ENCODE results near the gene IFT57.

Gene IFT57

DNA sequence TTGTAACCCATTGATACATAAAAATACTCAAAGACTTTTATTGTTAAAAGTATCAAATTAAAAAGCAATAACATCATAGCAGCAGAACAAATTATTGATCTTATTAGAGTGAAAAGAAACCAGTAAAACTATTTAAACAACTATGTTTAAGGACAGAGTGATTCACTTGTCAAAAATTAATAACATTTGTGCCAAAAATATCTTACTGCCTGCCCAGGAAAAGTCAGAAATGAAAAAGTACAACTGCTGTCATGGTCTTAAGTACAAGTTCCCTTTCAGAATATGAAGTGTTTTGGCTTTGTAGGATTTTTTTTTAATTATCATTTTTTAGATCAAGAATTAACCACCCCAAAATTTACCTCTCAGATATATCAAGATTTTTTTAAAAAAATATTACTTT lies 3.4 kb downstream of the IFT57 start:
- Histone ChIP-seq H3K27me3 (ENCODE audit: control insufficient read depth, insufficient read depth, low read length) (no peaks in the 10 kb centered on the region), H3K9ac (ENCODE audit: low read depth, low read length) (no peak overlapping the region), H3K27ac (ENCODE audit: low read depth, low read length) (no peak overlapping the region), H3K9me3 (ENCODE audit: control insufficient read depth, insufficient read depth, low read length) (no peaks in the 10 kb centered on the region), H3K4me1 (ENCODE audit: control insufficient read depth, insufficient read depth, low read length) (peaks cover 16% of the 10 kb centered on the region), H3K36me3 (ENCODE audit: control insufficient read depth, insufficient read depth, low read length) (peaks cover 5% of the 10 kb centered on the region; the same call in 1 of the 2 replicates), H3K4me3 (ENCODE audit: low read depth, low read length) (no peak overlapping the region)

DNA sequence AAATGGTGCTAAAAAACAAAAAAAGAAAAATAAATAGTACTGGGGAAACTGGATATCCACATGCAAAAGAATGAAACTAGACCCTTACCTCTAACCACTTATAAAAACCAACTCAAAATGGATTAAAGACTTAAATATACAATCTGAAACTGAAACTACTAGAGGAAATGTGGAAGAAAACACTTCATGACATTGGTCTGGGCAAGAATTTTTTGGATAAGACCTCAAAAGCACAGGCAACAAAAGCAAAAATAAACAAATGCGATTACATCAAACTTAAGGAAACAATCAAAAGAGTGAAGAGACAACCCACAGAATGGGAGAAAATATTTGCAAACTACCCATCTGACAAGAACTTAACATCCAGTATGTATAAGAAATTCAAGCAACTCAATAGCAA lies 6.4 kb downstream of the IFT57 start:
- Histone ChIP-seq H3K9ac (ENCODE audit: low read depth, low read length) (no peak overlapping the region), H3K4me1 (ENCODE audit: control insufficient read depth, insufficient read depth, low read length) (peaks cover 1% of the 10 kb centered on the region; the same call in 1 of the 2 replicates), H3K9me3 (ENCODE audit: control insufficient read depth, insufficient read depth, low read length) (no peaks in the 10 kb centered on the region), H3K4me3 (ENCODE audit: low read depth, low read length) (no peak overlapping the region), H3K27ac (ENCODE audit: low read depth, low read length) (no peak overlapping the region), H3K36me3 (ENCODE audit: control insufficient read depth, insufficient read depth, low read length) (peaks cover 9% of the 10 kb centered on the region; the same call in 1 of the 2 replicates), H3K27me3 (ENCODE audit: control insufficient read depth, insufficient read depth, low read length) (no peaks in the 10 kb centered on the region)

DNA sequence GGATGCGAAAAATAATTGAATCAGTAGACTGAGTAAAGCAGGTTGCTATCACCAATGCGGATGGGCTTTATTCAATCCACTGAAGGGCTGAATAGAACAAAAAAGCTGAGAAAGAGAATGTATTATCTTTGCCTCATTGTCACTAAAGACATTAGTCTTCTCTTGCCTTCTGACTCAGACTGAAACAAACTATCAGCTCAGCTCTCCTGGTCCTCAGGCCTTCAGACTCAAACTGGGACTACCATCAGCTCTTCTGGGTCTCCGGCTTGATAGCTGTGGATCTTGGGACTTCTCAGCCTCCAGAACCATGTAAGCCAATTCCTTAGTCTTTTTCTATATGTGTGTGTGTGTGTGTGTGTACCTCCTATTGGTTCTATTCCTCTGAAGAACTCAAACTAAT lies 12.6 kb downstream of the IFT57 start:
- no peaks in the 10 kb centered on the region for H3K27me3 ChIP-seq (ENCODE audit: control insufficient read depth, insufficient read depth, low read length)
- H3K4me3 ChIP-seq (ENCODE audit: low read depth, low read length) = no peak overlapping the region
- H3K9me3 ChIP-seq (ENCODE audit: control insufficient read depth, insufficient read depth, low read length) = no peaks in the 10 kb centered on the region
- H3K9ac ChIP-seq (ENCODE audit: low read depth, low read length) = no peak overlapping the region
- H3K27ac ChIP-seq (ENCODE audit: low read depth, low read length) = no peak overlapping the region
- H3K36me3 ChIP-seq (ENCODE audit: control insufficient read depth, insufficient read depth, low read length) = 0 out of 2 replicates have a peak, but pooled peaks cover 5% of the 10 kb centered on the region
- no peaks in the 10 kb centered on the region for H3K4me1 ChIP-seq (ENCODE audit: control insufficient read depth, insufficient read depth, low read length)

DNA sequence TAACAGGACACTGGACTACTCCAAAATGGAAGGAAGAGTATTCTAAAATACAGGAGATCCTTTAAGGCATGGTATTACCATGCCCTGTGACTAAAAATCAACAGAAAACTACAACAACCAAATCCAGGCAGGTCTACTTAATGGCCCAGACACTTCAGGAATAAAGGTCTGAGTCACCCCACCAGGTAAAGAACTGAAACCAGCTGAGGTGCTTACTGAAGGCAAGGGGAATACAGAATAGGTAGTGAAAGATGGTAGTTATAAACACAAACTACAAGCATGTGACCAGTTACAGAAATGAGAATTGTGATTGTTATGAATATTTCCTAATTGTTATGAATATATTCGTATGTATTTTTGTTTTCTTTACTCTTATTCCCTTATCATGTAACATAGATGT lies 13.4 kb downstream of the IFT57 start:
- H3K4me3 ChIP-seq (ENCODE audit: low read depth, low read length) = no peak overlapping the region
- H3K27me3 ChIP-seq (ENCODE audit: control insufficient read depth, insufficient read depth, low read length) = no peaks in the 10 kb centered on the region
- H3K27ac ChIP-seq (ENCODE audit: low read depth, low read length) = no peak overlapping the region
- H3K9ac ChIP-seq (ENCODE audit: low read depth, low read length) = no peak overlapping the region
- no peaks in the 10 kb centered on the region for H3K9me3 ChIP-seq (ENCODE audit: control insufficient read depth, insufficient read depth, low read length)
- 0 out of 2 replicates have a peak, but pooled peaks cover 5% of the 10 kb centered on the region for H3K36me3 ChIP-seq (ENCODE audit: control insufficient read depth, insufficient read depth, low read length)
- H3K4me1 ChIP-seq (ENCODE audit: control insufficient read depth, insufficient read depth, low read length) = no peaks in the 10 kb centered on the region

DNA sequence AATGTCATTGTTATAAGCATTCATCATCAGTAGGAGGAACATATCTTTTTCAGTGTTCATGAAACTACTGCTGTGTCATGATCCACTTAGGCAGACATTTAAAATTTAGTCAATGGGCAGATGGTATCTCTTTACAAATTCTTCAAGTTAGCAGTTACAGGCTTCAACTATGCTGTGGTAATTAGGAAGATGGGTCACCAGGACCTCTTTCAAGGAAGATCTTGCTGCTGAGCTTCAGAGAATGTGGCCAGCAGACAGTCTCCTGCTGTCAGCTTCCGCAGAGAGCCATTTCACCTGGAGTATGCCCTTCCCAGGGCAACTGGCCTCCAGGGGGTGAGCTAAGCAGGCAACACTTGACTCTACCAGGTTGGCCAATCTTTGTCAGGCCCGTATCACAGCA lies 19.4 kb downstream of the IFT57 start:
- no peaks in the 10 kb centered on the region for H3K36me3 ChIP-seq (ENCODE audit: control insufficient read depth, insufficient read depth, low read length)
- H3K9me3 ChIP-seq (ENCODE audit: control insufficient read depth, insufficient read depth, low read length) = no peaks in the 10 kb centered on the region
- H3K27ac ChIP-seq (ENCODE audit: low read depth, low read length) = no peak overlapping the region
- H3K4me1 ChIP-seq (ENCODE audit: control insufficient read depth, insufficient read depth, low read length) = 0 out of 2 replicates have a peak, but pooled peaks cover 3% of the 10 kb centered on the region
- no peak overlapping the region for H3K9ac ChIP-seq (ENCODE audit: low read depth, low read length)
- no peak overlapping the region for H3K4me3 ChIP-seq (ENCODE audit: low read depth, low read length)
- no peaks in the 10 kb centered on the region for H3K27me3 ChIP-seq (ENCODE audit: control insufficient read depth, insufficient read depth, low read length)

DNA sequence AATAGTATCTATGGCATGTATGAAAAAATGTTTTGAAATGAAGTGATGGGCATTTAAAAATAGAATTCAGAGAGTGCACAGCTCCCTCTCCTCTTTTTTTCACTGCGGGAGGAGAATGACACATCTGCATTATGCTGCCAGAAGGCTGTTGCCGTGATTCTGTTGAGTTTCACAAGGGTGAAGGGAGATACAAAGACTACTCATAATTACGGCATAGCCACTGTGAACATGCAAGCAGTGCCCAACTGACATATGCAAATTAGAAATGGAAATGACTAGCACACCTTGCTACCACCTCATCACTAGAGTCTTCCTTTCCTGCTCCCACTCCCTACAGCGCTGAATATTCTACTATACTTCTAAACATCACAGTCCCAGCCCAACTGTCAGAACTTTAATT lies 20.1 kb downstream of the IFT57 start:
- H3K9me3 ChIP-seq (ENCODE audit: control insufficient read depth, insufficient read depth, low read length) = no peaks in the 10 kb centered on the region
- H3K36me3 ChIP-seq (ENCODE audit: control insufficient read depth, insufficient read depth, low read length) = no peaks in the 10 kb centered on the region
- no peak overlapping the region for H3K4me3 ChIP-seq (ENCODE audit: low read depth, low read length)
- H3K27me3 ChIP-seq (ENCODE audit: control insufficient read depth, insufficient read depth, low read length) = no peaks in the 10 kb centered on the region
- H3K4me1 ChIP-seq (ENCODE audit: control insufficient read depth, insufficient read depth, low read length) = 0 out of 2 replicates have a peak, but pooled peaks cover 3% of the 10 kb centered on the region
- H3K27ac ChIP-seq (ENCODE audit: low read depth, low read length) = no peak overlapping the region
- no peak overlapping the region for H3K9ac ChIP-seq (ENCODE audit: low read depth, low read length)

DNA sequence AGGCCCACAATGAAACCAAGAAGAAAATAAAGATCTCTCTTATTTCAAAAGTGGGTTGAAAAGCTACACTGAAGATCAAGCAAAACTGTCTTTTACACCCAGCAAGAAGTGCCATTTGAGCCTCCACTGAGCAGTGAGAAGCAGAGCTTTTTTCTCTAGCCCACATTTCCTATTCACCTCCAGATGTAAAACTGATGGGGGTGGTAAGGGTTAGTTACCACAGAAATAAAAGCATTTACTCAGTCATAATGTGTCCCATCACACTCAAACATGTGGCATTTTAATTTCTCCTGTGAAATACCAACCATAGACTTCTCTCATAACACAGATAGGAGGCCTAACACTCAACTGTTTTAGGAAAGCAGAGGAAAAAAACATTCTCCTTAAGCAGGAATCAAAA lies 21.0 kb downstream of the IFT57 start:
- H3K4me1 ChIP-seq (ENCODE audit: control insufficient read depth, insufficient read depth, low read length) = 0 out of 2 replicates have a peak, but pooled peaks cover 3% of the 10 kb centered on the region
- no peak overlapping the region for H3K9ac ChIP-seq (ENCODE audit: low read depth, low read length)
- no peaks in the 10 kb centered on the region for H3K36me3 ChIP-seq (ENCODE audit: control insufficient read depth, insufficient read depth, low read length)
- H3K4me3 ChIP-seq (ENCODE audit: low read depth, low read length) = no peak overlapping the region
- H3K27ac ChIP-seq (ENCODE audit: low read depth, low read length) = no peak overlapping the region
- H3K9me3 ChIP-seq (ENCODE audit: control insufficient read depth, insufficient read depth, low read length) = no peaks in the 10 kb centered on the region
- no peaks in the 10 kb centered on the region for H3K27me3 ChIP-seq (ENCODE audit: control insufficient read depth, insufficient read depth, low read length)

DNA sequence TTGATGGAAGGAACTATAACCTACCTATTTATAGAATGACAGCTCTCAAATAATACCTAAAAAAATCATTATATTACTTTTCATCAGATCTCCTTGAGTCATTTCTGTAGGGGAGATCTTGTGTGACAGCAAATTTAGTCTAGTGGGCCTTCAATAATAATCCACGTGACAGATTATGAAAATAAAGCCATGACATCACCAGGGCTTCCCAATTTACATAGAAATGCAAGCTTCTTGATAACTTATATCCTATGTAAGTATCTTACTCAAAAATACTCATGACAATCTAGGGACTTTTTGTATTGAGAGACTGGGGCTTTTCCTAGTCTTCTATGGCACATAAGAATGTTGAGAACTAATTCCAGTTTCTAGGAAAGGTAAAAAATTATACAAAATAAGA lies 21.6 kb downstream of the IFT57 start:
- H3K36me3 ChIP-seq (ENCODE audit: control insufficient read depth, insufficient read depth, low read length) = no peaks in the 10 kb centered on the region
- H3K27ac ChIP-seq (ENCODE audit: low read depth, low read length) = no peak overlapping the region
- H3K9me3 ChIP-seq (ENCODE audit: control insufficient read depth, insufficient read depth, low read length) = no peaks in the 10 kb centered on the region
- H3K4me3 ChIP-seq (ENCODE audit: low read depth, low read length) = no peak overlapping the region
- 0 out of 2 replicates have a peak, but pooled peaks cover 3% of the 10 kb centered on the region for H3K4me1 ChIP-seq (ENCODE audit: control insufficient read depth, insufficient read depth, low read length)
- no peak overlapping the region for H3K9ac ChIP-seq (ENCODE audit: low read depth, low read length)
- H3K27me3 ChIP-seq (ENCODE audit: control insufficient read depth, insufficient read depth, low read length) = no peaks in the 10 kb centered on the region

DNA sequence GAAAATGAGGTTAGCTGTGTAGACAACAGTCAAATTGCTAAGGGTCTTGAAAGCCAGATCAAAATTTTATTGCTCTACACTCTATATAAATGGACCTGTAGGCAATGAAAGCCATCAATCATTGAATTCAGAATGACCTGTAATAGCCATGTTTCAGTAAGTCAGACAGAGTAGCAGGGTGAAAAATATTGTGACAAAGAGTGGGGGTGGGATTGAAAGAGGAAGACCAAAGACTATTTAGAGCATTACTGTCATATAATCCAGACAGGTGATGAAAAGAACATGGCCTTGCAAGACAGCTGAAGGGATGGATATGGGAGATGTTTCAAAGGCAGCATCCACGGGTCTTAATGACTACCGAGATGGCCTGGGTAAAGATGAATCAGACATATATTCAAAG lies 22.2 kb downstream of the IFT57 start:
- no peak overlapping the region for H3K27ac ChIP-seq (ENCODE audit: low read depth, low read length)
- H3K27me3 ChIP-seq (ENCODE audit: control insufficient read depth, insufficient read depth, low read length) = no peaks in the 10 kb centered on the region
- no peaks in the 10 kb centered on the region for H3K36me3 ChIP-seq (ENCODE audit: control insufficient read depth, insufficient read depth, low read length)
- no peak overlapping the region for H3K4me3 ChIP-seq (ENCODE audit: low read depth, low read length)
- H3K4me1 ChIP-seq (ENCODE audit: control insufficient read depth, insufficient read depth, low read length) = 0 out of 2 replicates have a peak, but pooled peaks cover 3% of the 10 kb centered on the region
- H3K9ac ChIP-seq (ENCODE audit: low read depth, low read length) = no peak overlapping the region
- no peaks in the 10 kb centered on the region for H3K9me3 ChIP-seq (ENCODE audit: control insufficient read depth, insufficient read depth, low read length)

DNA sequence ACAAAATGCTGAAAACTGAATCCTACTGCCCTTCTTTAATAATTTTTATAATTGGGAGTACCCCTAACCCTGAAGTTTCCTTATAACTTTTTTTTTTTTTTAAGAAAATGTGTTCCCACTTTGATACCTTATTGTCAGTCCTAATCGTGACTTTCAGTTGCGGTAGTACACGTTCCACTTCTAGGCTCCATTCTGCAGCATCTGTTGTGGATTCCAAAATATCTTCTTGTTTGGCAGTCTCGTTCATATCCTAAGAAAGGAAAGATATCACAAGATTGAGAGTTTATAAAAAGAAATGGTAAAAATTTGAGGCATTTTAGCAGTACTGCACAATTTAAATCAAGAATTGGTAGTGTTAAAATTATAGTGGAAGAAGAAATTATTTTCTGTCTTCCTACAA lies 30.8 kb downstream of the IFT57 start:
- Histone ChIP-seq H3K4me3 (ENCODE audit: low read depth, low read length) (no peak overlapping the region), H3K9ac (ENCODE audit: low read depth, low read length) (no peak overlapping the region), H3K27me3 (ENCODE audit: control insufficient read depth, insufficient read depth, low read length) (no peaks in the 10 kb centered on the region), H3K4me1 (ENCODE audit: control insufficient read depth, insufficient read depth, low read length) (no peaks in the 10 kb centered on the region), H3K27ac (ENCODE audit: low read depth, low read length) (no peak overlapping the region), H3K9me3 (ENCODE audit: control insufficient read depth, insufficient read depth, low read length) (peaks cover 2% of the 10 kb centered on the region; the same call in 1 of the 2 replicates), H3K36me3 (ENCODE audit: control insufficient read depth, insufficient read depth, low read length) (peaks cover 5% of the 10 kb centered on the region; the same call in 1 of the 2 replicates)

DNA sequence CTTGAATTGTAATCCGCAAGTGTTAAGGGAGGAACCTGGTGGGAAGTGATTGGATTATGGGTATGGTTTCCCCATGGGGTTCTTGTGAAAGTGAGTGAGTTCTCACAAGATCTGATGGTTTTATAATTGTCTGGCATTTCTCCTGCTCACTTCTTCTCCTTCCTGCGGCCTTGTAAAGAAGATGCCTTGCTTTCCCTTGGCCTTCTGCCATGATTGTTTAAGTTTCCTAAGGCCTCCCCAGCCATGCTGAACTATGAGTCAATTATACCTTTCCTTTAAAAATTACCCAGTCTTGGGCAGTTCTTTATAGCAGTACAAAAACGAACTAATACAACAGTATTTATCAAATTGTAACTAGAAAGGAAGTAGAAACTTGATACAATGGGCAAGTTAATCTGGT lies 31.9 kb downstream of the IFT57 start:
- Histone ChIP-seq H3K9me3 (ENCODE audit: control insufficient read depth, insufficient read depth, low read length) (peaks cover 2% of the 10 kb centered on the region; the same call in 1 of the 2 replicates), H3K4me3 (ENCODE audit: low read depth, low read length) (no peak overlapping the region), H3K4me1 (ENCODE audit: control insufficient read depth, insufficient read depth, low read length) (no peaks in the 10 kb centered on the region), H3K36me3 (ENCODE audit: control insufficient read depth, insufficient read depth, low read length) (peaks cover 5% of the 10 kb centered on the region; the same call in 1 of the 2 replicates), H3K9ac (ENCODE audit: low read depth, low read length) (no peak overlapping the region), H3K27me3 (ENCODE audit: control insufficient read depth, insufficient read depth, low read length) (no peaks in the 10 kb centered on the region), H3K27ac (ENCODE audit: low read depth, low read length) (no peak overlapping the region)
